Measurements from ENCODE around the gene CDKN2B-AS1. TPM values are rescaled to one million over a fixed set of nuclear protein-coding genes. Genes with fewer than 3 reads are reported as not detected.
"Not testable (repeated sequence)": the region's sequence is repeated elsewhere in the genome, so short reads cannot be mapped to it uniquely, and the experiment has no call there.

CDKN2B-AS1 gene
- 2.1 TPM for total RNA-seq

GRCh38 chr9:21994556-21995005 lies at the start of gene CDKN2B-AS1:
CDKN2B-AS1 (plus strand) TSS chr9:21994791.
- Histone ChIP-seq H3K4me3 (ENCODE audit: low read length) (peak within 1 kb of the TSS; percentile 95), H3K27me3 (ENCODE audit: insufficient read depth, low read length) (peaks cover 59% of the 10 kb centered on the region), H3K4me1 (ENCODE audit: insufficient read depth, low read length) (peaks cover 20% of the 10 kb centered on the region), H3K9me3 (ENCODE audit: low read depth, low read length) (no peaks in the 10 kb centered on the region)

GRCh38 chr9:21945606-21946005 lies 49.0 kb upstream of the CDKN2B-AS1 start:
- H3K4me1 ChIP-seq (ENCODE audit: insufficient read depth, low read length) = no peaks in the 10 kb centered on the region
- no peaks in the 10 kb centered on the region for H3K9me3 ChIP-seq (ENCODE audit: low read depth, low read length)
- no peak overlapping the region for H3K4me3 ChIP-seq (ENCODE audit: low read length)
- peaks cover 5% of the 10 kb centered on the region for H3K27me3 ChIP-seq (ENCODE audit: insufficient read depth, low read length)

- no peaks in the 10 kb centered on the region for H3K4me1 ChIP-seq (ENCODE audit: insufficient read depth, low read length)
- H3K27me3 ChIP-seq (ENCODE audit: insufficient read depth, low read length) = peaks cover 34% of the 10 kb centered on the region
- no peak overlapping the region for H3K4me3 ChIP-seq (ENCODE audit: low read length)
- H3K9me3 ChIP-seq (ENCODE audit: low read depth, low read length) = no peaks in the 10 kb centered on the region
Observed at GRCh38 chr9:21958833-21959232, 35.8 kb upstream of the CDKN2B-AS1 start.

DNA sequence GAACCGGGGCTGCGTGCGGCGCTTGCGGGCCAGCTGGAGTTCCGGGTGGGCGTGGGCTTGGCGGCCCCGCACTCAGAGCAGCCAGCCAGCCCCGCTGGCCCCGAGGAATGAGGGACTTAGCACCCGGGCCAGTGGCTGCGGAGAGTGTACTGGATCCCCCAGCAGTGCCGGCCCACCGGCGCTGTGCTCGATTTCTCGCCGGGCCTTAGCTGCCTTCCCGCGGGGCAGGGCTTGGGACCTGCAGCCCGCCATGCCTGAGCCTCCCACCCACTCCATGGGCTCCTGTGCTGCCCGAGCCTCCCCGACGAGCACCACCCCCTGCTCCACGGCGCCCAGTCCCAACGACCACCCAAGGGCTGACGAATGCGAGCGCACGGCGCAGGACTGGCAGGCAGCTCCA lies 35.3 kb upstream of the CDKN2B-AS1 start:
- not testable (repeated sequence) for H3K9me3 ChIP-seq (ENCODE audit: low read depth, low read length); H3K4me3 ChIP-seq (ENCODE audit: low read length); H3K4me1 ChIP-seq (ENCODE audit: insufficient read depth, low read length)
- H3K27me3 ChIP-seq (ENCODE audit: insufficient read depth, low read length) = peaks cover 39% of the 10 kb centered on the region

- Histone ChIP-seq H3K27me3 (ENCODE audit: insufficient read depth, low read length) (peaks cover 61% of the 10 kb centered on the region), H3K9me3 (ENCODE audit: low read depth, low read length) (no peaks in the 10 kb centered on the region), H3K4me3 (ENCODE audit: low read length) (no peak overlapping the region)
Observed at GRCh38 chr9:21961569-21961968, 33.0 kb upstream of the CDKN2B-AS1 start.

DNA sequence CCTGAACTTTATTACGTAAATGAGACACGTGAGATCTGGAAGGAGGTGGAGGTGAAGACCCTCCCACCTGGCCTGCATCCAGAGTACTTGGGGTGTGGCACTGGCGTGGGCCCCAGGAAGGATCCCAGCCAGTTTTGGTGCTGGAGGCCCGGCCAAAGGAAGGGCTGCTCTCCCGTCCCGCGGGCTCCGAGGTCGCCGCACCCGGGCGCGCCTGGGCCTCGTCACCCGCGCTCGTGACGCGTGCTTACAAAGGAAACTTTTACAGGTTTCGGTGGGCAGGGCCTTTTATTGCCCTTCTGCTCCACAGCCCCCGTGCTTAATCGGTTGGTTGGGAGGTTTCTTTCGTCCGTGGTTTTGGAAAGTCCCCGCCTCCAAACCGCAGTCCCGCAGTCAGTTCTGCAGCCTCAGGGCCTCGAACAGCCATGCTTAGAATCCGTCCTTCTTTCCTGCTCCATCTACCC lies 29.6 kb upstream of the CDKN2B-AS1 start:
- no peaks in the 10 kb centered on the region for H3K9me3 ChIP-seq (ENCODE audit: low read depth, low read length)

More at GRCh38 chr9:21961569-21961968, 33.0 kb upstream of the CDKN2B-AS1 start:
- H3K4me1 ChIP-seq (ENCODE audit: insufficient read depth, low read length) = peaks cover 18% of the 10 kb centered on the region

DNA sequence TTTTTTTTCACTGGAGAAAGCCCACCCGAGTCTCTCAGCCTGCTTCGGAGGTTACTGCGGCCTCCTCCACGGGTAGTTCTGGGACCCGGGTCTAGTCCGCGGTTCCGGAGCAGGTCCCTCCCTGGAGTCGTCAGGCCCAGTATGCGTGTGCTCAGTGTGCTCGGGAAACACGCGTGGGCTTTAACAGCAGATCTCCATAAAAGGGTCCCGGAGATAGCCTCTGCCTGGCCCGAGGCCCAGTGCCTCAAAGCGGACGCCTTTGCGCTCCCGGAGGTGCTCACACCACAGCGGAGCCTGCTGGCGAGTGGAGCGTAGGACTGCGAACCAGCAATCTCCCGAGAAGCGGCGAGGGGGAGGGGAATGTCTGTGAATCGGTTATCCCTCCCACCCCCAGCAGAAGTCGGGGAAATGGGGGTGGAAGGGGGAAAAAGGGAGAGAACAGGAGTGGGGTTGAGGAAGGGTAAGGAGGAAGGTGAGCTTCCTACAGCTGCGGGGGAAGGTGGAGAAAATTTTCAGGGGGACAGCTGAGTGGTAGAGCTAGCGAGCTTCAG lies 29.1 kb upstream of the CDKN2B-AS1 start:
- H3K27me3 ChIP-seq (ENCODE audit: insufficient read depth, low read length) = peaks cover 94% of the 10 kb centered on the region
- H3K4me3 ChIP-seq (ENCODE audit: low read length) = no peak overlapping the region
- H3K9me3 ChIP-seq (ENCODE audit: low read depth, low read length) = no peaks in the 10 kb centered on the region
- peaks cover 27% of the 10 kb centered on the region for H3K4me1 ChIP-seq (ENCODE audit: insufficient read depth, low read length)

More for the DNA sequence above, 29.6 kb upstream of the CDKN2B-AS1 start:
- Histone ChIP-seq H3K27me3 (ENCODE audit: insufficient read depth, low read length) (peaks cover 88% of the 10 kb centered on the region), H3K4me1 (ENCODE audit: insufficient read depth, low read length) (peaks cover 27% of the 10 kb centered on the region), H3K4me3 (ENCODE audit: low read length) (no peak overlapping the region)

GRCh38 chr9:21966140-21966851 lies 28.3 kb upstream of the CDKN2B-AS1 start:
- no peaks in the 10 kb centered on the region for H3K9me3 ChIP-seq (ENCODE audit: low read depth, low read length)
- no peak overlapping the region for H3K4me3 ChIP-seq (ENCODE audit: low read length)
- H3K4me1 ChIP-seq (ENCODE audit: insufficient read depth, low read length) = peaks cover 34% of the 10 kb centered on the region
- peaks cover 99% of the 10 kb centered on the region for H3K27me3 ChIP-seq (ENCODE audit: insufficient read depth, low read length)

DNA sequence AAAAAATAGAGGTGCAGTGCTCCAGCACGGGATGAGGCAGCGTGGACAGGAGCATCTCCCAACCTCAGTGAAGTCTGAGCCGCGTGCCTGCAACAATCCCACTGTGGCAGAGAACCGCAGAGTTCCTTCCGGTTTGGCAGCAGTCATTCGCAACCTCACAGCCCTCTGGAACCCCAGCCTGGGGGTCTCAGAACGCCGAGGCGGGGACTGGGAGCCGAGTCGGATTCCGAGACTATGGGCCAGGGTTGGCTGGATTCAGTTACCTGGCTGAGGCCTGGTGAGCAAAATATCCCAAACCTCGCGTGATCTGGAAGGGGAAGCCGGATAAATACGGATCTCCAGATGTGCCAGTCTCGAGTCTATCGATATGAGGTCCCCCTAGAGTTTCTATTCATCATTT lies 27.4 kb upstream of the CDKN2B-AS1 start:
- Histone ChIP-seq H3K4me1 (ENCODE audit: insufficient read depth, low read length) (peaks cover 35% of the 10 kb centered on the region), H3K27me3 (ENCODE audit: insufficient read depth, low read length) (peaks cover 99% of the 10 kb centered on the region), H3K4me3 (ENCODE audit: low read length) (no peak overlapping the region), H3K9me3 (ENCODE audit: low read depth, low read length) (no peaks in the 10 kb centered on the region)

GRCh38 chr9:21967702-21968101 lies 26.9 kb upstream of the CDKN2B-AS1 start:
- Histone ChIP-seq H3K4me3 (ENCODE audit: low read length) (no peak overlapping the region), H3K9me3 (ENCODE audit: low read depth, low read length) (no peaks in the 10 kb centered on the region), H3K4me1 (ENCODE audit: insufficient read depth, low read length) (peaks cover 35% of the 10 kb centered on the region), H3K27me3 (ENCODE audit: insufficient read depth, low read length) (peaks cover 100% of the 10 kb centered on the region)

- Histone ChIP-seq H3K27me3 (ENCODE audit: insufficient read depth, low read length) (peaks cover 100% of the 10 kb centered on the region), H3K4me1 (ENCODE audit: insufficient read depth, low read length) (peaks cover 35% of the 10 kb centered on the region), H3K4me3 (ENCODE audit: low read length) (no peak overlapping the region), H3K9me3 (ENCODE audit: low read depth, low read length) (no peaks in the 10 kb centered on the region)
Observed at GRCh38 chr9:21968331-21969010, 26.1 kb upstream of the CDKN2B-AS1 start.

DNA sequence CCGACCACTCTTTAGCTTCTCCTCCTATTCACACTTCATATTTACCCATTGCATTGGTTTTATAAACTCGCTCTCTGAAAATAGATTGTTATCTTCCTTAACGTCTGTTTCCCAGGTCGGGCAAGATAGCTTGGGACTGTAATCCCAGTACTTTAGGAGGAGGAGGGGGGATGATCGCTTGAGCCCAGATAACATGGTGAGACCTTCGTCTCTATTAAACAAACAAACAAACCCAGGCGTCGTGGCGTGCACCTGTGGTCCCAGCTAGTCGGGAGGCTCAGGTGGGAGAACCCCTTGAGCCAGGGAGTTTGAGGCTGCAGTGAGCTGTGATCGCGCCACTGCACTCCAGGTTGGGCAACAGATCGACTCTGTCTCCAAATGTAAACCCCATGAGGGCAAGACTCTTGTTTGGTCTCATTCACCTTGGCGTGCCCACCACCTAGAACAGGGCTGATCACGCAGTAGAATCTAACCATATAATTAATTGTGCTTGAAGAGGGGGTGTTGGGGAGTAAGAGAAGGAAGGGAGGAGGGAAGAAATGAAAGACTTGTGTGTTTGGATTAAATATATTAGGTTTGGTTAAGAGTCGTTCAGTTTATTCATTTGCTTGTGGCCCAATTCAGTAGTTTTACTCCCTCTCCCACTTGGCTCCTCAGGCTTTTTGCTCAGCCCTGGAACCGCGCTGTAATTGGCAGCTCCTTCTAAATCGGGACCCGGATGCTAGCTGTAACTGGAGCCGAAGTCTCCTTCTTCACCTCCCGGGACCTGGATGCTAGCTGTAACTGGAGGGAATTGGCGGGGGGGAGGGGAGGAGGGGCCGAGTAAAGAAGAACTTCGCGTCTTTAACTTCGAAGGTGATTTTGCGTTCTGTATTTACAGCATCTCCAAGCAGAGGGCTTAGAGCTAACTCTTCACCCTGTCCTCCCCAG lies 25.3 kb upstream of the CDKN2B-AS1 start:
- H3K27me3 ChIP-seq (ENCODE audit: insufficient read depth, low read length) = peaks cover 100% of the 10 kb centered on the region
- no peaks in the 10 kb centered on the region for H3K9me3 ChIP-seq (ENCODE audit: low read depth, low read length)
- peaks cover 40% of the 10 kb centered on the region for H3K4me1 ChIP-seq (ENCODE audit: insufficient read depth, low read length)
- no peak overlapping the region for H3K4me3 ChIP-seq (ENCODE audit: low read length)

- no peaks in the 10 kb centered on the region for H3K9me3 ChIP-seq (ENCODE audit: low read depth, low read length)
- peaks cover 40% of the 10 kb centered on the region for H3K4me1 ChIP-seq (ENCODE audit: insufficient read depth, low read length)
- H3K4me3 ChIP-seq (ENCODE audit: low read length) = no peak overlapping the region
- peaks cover 100% of the 10 kb centered on the region for H3K27me3 ChIP-seq (ENCODE audit: insufficient read depth, low read length)
Observed at GRCh38 chr9:21969951-21970799, 24.4 kb upstream of the CDKN2B-AS1 start.

All from mononuclear cell (primary cell).